Tibial artery (tissue), 4 donors: ENCODE results near the gene MGAT4D.
"Not testable (repeated sequence)": the region's sequence is repeated elsewhere in the genome, so short reads cannot be mapped to it uniquely, and the experiment has no call there.

Experiments
- DNase-seq, 2 donors: peaks; one replicate each; pipeline ENCODE4 v3.0.0-alpha.2; 2019
- H3K27ac ChIP-seq, 2 donors: fragments of 200-600 bp; sonication (generic) in 1 of 2; 1 replicate in 1 of 2; 2 replicates in 1 of 2; pipeline ENCODE4 v1.5.1; 2018 to 2019; ENCODE audit warnings: mild to moderate bottlenecking in 1 of 2
- H3K27me3 ChIP-seq, 2 donors: fragments of 200-600 bp; sonication (generic) in 1 of 2; one replicate each; pipeline versions ENCODE4 v1.5.1 to v1.6.0; 2016 to 2019
- H3K36me3 ChIP-seq, 3 donors: fragments of 200-600 bp; sonication (generic) in 2 of 3; one replicate each; pipeline ENCODE4 v1.5.1; 2016 to 2019; ENCODE audit warnings: mild to moderate bottlenecking in 2 of 3
- H3K4me1 ChIP-seq, 4 donors: fragments of 200-600 bp; sonication (generic) in 2 of 4; 1 replicate in 3 of 4; 2 replicates in 1 of 4; pipeline ENCODE4 v1.5.1; 2016 to 2019
- H3K4me3 ChIP-seq, 2 donors: fragments of 200-600 bp; sonication (generic) in 1 of 2; 1 replicate in 1 of 2; 2 replicates in 1 of 2; pipeline ENCODE4 v1.5.1; 2018 to 2019; ENCODE audit warnings: mild to moderate bottlenecking in 2 of 2
- H3K9me3 ChIP-seq, 3 donors: fragments of 200-600 bp; sonication (generic) in 1 of 3; one replicate each; pipeline ENCODE4 v1.5.1; 2016 to 2019
- intact Hi-C: fragments of 100-400 bp; cut with DNase I; formaldehyde crosslinking; loops from one replicate; pipeline ENCODE4 v1.15.0; 2023; ENCODE audit warnings: low total_unique reads
- TF ChIP-seq, protein P1 (sequence below), 2 experiments: fragments of 200-600 bp in 1 of 2; fragments of 450-650 bp in 1 of 2; IDR thresholded peaks; one replicate each; pipeline ENCODE4 v1.5.1; 2017 to 2019; ENCODE audit warnings: antibody characterized with exemption in 2 of 2, mild to moderate bottlenecking in 1 of 2, moderate library complexity in 1 of 2

Gene MGAT4D

DNA sequence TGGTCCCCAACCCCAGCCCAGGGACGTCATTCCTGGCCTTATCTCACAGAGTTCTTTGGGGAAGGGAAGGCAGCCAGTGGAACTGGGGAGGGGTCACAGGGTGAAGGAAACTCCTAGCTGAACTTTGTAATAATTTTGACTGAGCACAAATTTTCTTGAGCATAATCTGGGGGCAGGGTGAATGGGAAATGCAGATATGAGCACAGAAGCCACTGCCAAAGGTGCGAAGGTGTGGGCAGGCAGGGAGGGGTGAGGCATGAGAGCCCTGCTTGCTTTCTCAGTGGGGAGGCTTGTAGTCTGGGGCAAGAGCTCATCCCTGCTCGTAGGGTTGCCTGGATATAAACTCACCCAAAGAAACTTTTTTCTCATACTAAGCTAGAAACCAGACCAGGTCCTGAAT is 34.9 kb downstream of the MGAT4D start:
- DNase-seq: no peak
- intact Hi-C loops: no loop called here
- H3K9me3 ChIP-seq: no peaks in the 10 kb centered on the region
- H3K27me3 ChIP-seq: no peaks in the 10 kb centered on the region
- no peak overlapping the region for H3K4me3 ChIP-seq
- H3K4me1 ChIP-seq: no peaks in the 10 kb centered on the region
- H3K27ac ChIP-seq: no peak overlapping the region
- TF ChIP-seq, protein P1, sequence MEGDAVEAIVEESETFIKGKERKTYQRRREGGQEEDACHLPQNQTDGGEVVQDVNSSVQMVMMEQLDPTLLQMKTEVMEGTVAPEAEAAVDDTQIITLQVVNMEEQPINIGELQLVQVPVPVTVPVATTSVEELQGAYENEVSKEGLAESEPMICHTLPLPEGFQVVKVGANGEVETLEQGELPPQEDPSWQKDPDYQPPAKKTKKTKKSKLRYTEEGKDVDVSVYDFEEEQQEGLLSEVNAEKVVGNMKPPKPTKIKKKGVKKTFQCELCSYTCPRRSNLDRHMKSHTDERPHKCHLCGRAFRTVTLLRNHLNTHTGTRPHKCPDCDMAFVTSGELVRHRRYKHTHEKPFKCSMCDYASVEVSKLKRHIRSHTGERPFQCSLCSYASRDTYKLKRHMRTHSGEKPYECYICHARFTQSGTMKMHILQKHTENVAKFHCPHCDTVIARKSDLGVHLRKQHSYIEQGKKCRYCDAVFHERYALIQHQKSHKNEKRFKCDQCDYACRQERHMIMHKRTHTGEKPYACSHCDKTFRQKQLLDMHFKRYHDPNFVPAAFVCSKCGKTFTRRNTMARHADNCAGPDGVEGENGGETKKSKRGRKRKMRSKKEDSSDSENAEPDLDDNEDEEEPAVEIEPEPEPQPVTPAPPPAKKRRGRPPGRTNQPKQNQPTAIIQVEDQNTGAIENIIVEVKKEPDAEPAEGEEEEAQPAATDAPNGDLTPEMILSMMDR (IDR thresholded peaks at IDR 0.05): no peak
- no peaks in the 10 kb centered on the region for H3K36me3 ChIP-seq

DNA sequence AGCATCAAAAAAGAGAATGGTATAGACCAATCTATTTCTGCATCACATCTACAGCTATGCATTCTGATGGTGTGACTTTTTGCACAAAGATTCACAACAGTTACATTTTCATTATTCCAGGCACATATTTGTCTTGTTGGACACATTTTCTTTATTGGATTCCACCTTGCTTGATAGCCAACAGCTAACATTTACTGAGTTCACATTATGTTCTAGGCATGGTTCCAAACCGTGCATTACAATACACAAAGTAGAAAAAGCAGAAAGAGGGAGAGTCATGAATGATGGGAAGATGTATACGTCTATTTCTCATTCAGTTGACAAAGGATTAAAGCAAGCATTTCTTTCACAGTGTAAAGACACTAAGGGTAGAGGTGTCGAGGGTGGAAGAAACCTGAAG is 47.7 kb downstream of the MGAT4D start:
- no peak overlapping the region for H3K4me3 ChIP-seq
- H3K4me1 ChIP-seq: no peaks in the 10 kb centered on the region
- no peaks in the 10 kb centered on the region for H3K9me3 ChIP-seq
- TF ChIP-seq, protein P1 (IDR thresholded peaks at IDR 0.05): no peak
- peaks cover 0 to 3% of the 10 kb centered on the region in 2 donors for H3K27me3 ChIP-seq
- intact Hi-C loops: no loop called here
- H3K36me3 ChIP-seq: no peaks in the 10 kb centered on the region
- no peak for DNase-seq
- H3K27ac ChIP-seq: no peak overlapping the region

DNA sequence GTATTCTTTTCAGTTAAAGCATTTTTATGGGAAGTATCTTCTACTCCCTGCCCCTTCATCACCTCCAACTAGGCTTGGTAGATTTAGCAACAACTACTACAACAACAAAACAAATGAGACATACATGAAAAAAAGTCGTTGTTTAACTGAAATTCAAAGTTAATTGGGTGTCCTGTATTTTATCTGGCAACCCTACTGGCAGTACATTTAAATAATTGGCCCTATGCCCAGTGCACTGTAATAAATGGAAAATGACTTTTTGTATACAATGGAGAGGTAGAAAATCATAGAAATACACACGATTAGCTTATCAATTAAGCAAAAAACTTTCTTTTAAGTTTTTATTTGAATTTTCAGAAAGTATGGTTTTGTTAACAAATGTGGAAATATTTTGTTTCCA is 49.3 kb downstream of the MGAT4D start:
- Histone ChIP-seq H3K4me3 (no peak overlapping the region), H3K36me3 (no peaks in the 10 kb centered on the region)
- TF ChIP-seq, protein P1 (IDR thresholded peaks at IDR 0.05): no peak

GRCh38 chr4:140448162-140448561 is 49.9 kb downstream of the MGAT4D start:
- no peaks in the 10 kb centered on the region for H3K36me3 ChIP-seq
- no peak overlapping the region for H3K4me3 ChIP-seq
- no peak overlapping the region for H3K27ac ChIP-seq
- TF ChIP-seq, protein P1 (IDR thresholded peaks at IDR 0.05): no peak
- H3K9me3 ChIP-seq: no peaks in the 10 kb centered on the region
- peaks cover 0 to 3% of the 10 kb centered on the region in 2 donors for H3K27me3 ChIP-seq
- no peak for DNase-seq
- no peaks in the 10 kb centered on the region for H3K4me1 ChIP-seq
- intact Hi-C loops: no loop called here

More for the DNA sequence above, 49.3 kb downstream of the MGAT4D start:
- peaks cover 0 to 3% of the 10 kb centered on the region in 2 donors for H3K27me3 ChIP-seq
- H3K4me1 ChIP-seq: no peaks in the 10 kb centered on the region
- DNase-seq: no peak
- H3K9me3 ChIP-seq: no peaks in the 10 kb centered on the region
- intact Hi-C loops: no loop called here
- H3K27ac ChIP-seq: no peak overlapping the region

DNA sequence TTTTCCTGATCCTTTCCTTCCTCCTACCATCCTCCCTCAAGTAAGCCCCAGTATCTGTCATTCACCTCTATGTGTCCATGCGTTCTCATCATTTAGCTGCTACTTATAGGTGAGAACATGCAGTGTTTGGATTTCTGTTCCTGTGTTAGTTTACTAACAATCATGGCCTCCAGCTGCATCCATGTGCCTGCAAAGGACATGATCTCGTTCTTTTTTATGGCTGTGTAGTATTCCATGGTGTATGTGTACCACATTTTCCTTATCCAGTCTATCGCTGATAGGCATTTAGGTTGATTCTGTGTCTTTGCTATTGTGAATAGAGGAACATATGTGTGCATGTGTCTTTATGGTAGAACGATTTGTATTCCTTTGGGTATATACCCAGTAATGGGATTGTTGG is 53.7 kb downstream of the MGAT4D start:
- H3K36me3 ChIP-seq, H3K9me3 ChIP-seq, H3K4me3 ChIP-seq, H3K4me1 ChIP-seq, intact Hi-C loops, H3K27ac ChIP-seq, H3K27me3 ChIP-seq, DNase-seq: not testable (repeated sequence)

DNA sequence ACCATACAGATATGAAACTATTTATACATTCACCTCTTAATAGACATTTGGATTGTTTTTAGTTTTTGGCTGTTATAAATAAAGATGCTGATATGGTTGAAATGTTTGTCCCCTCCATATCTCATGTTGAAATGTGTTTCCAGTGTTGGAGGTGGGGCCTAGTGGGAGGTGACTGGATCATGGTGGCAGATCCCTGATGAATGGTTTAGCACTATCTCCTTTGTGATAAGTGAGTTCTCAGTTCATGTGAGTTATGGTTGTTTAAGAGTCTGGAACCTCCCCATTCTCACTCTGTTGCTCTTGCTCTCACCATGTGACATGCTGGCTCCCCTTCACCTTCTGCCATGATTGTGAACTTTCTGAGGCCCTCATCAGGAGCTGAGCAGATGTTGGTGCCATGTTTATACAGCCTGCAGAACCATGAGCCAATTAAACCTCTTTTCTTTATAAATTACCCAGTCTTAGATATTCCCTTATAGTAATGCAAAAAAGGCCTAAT is 58.4 kb downstream of the MGAT4D start:
- H3K4me1 ChIP-seq: no peaks in the 10 kb centered on the region
- TF ChIP-seq, protein P1 (IDR thresholded peaks at IDR 0.05): no peak
- H3K4me3 ChIP-seq: no peak overlapping the region
- no peak for DNase-seq
- H3K27ac ChIP-seq: no peak overlapping the region
- no peaks in the 10 kb centered on the region for H3K27me3 ChIP-seq
- intact Hi-C loops: no loop called here
- no peaks in the 10 kb centered on the region for H3K36me3 ChIP-seq
- H3K9me3 ChIP-seq: no peaks in the 10 kb centered on the region
